Heart left ventricle (tissue), 16 donors: Measurements from ENCODE around the gene LYRM7. TPM values are rescaled to one million over a fixed set of nuclear protein-coding genes. Genes with fewer than 3 reads are reported as not detected.

Source experiments
- ATAC-seq, 4 donors: fragments of 200-7000 bp; cut with Tn5 transposase; one replicate each; pipeline ENCODE4 v1.9.1; 2020 to 2022; ENCODE audit warnings: moderate library complexity in 4 of 4, mild to moderate bottlenecking in 3 of 4, moderate number of reproducible peaks in 1 of 4
- DNase-seq, 5 donors: peaks; one replicate each; pipeline ENCODE4 v3.0.0-alpha.2; 2020
- H3K27ac ChIP-seq, 12 donors: fragments of 200-600 bp; sonication (generic) in 4 of 12; one replicate each; pipeline versions ENCODE4 v1.5.0 to v1.8.0; 2016 to 2022; ENCODE audit warnings: mild to moderate bottlenecking in 2 of 12
- H3K27me3 ChIP-seq, 9 donors: fragments of 200-600 bp; sonication (generic) in 2 of 9; one replicate each; pipeline versions ENCODE4 v1.5.1 to v1.8.0; 2016 to 2022; ENCODE audit warnings: mild to moderate bottlenecking in 3 of 9
- H3K36me3 ChIP-seq, 9 donors: fragments of 200-600 bp; sonication (generic) in 2 of 9; one replicate each; pipeline versions ENCODE4 v1.5.0 to v1.8.0; 2018 to 2022; ENCODE audit warnings: mild to moderate bottlenecking in 2 of 9
- H3K4me1 ChIP-seq, 12 donors: fragments of 200-600 bp; sonication (generic) in 4 of 12; one replicate each; pipeline versions ENCODE4 v1.5.0 to v1.8.0; 2016 to 2022; ENCODE audit warnings: mild to moderate bottlenecking in 3 of 12
- H3K4me3 ChIP-seq, 12 donors: fragments of 200-600 bp; sonication (generic) in 4 of 12; one replicate each; pipeline versions ENCODE4 v1.5.0 to v1.8.0; 2017 to 2022; ENCODE audit warnings: mild to moderate bottlenecking in 9 of 12, moderate library complexity in 4 of 12
- H3K9me3 ChIP-seq, 12 donors: fragments of 200-600 bp; sonication (generic) in 4 of 12; one replicate each; pipeline versions ENCODE4 v1.5.0 to v1.8.0; 2016 to 2022; ENCODE audit warnings: mild to moderate bottlenecking in 1 of 12
- POLR2A ChIP-seq, 2 donors: fragments of 450-650 bp; IDR thresholded peaks; one replicate each; pipeline ENCODE4 v1.6.1; 2017; ENCODE audit warnings: antibody characterized with exemption in 2 of 2, mild to moderate bottlenecking in 2 of 2, moderate library complexity in 2 of 2
- WGBS, 4 donors: extraction: QIAGEN DNeasy Blood & Tissue Kit in 2 of 4; methylation state at CpG; one replicate each; pipeline versions ENCODE4 v1.1.5 to v1.1.7; 2013 to 2018; 5-methylcytosine and 5-hydroxymethylcytosine counted together
- intact Hi-C, 10 donors: fragments of 100-400 bp; cut with DNase I; formaldehyde crosslinking; loops; one replicate each; pipeline versions ENCODE4 v1.11.1 to v1.14.2; 2022
- polyA plus RNA-seq, 2 donors: library from polyadenylated mRNA; stranded (reverse); fragments of 200-250 nt; gene quantifications; one replicate each; pipeline ENCODE4 v1.2.3, GENCODE V29; 2013
- total RNA-seq, 9 donors: library from RNA; depleted of rRNA in 2 of 9; stranded (reverse); fragments of >200 nt in 2 of 9; fragmentation: NEBNext Ultra II Directional in 3 of 9; extraction: Animal tissue kit (Norgen Biotek cat#: 25700) in 3 of 9; gene quantifications; one replicate each; pipeline versions ENCODE4 v1.1.0 to v1.2.4, GENCODE V29; 2016 to 2023
- TF ChIP-seq, protein P1 (sequence below), 12 donors: fragments of 200-600 bp; sonication (generic) in 4 of 12; IDR thresholded peaks; one replicate each; pipeline versions ENCODE4 v1.5.0 to v1.8.0; 2018 to 2022; ENCODE audit warnings: antibody characterized with exemption in 12 of 12, mild to moderate bottlenecking in 5 of 12
- donor health status: ischemic (EF 13 %, LVEDD 7.1; RV severe dilation, severe dysfunction).
- donor health status: healthy with polysubstance abuse.
- donor health status: DM: no; HTN: yes; CAD: no.
- donor health status: DM: no; HTN: no; CAD: no.
- donor health status: ischemic (EF 25% LVEDD 6.9; RV normal size, moderate dysfunction).
- donor health status: ischemic (EF 25% LVEDD 5.7; RV mildly dilated, moderate dysfunction).
- donor health status: healthy.
- donor health status: DM: yes; HTN: yes; CAD: no.
- donor health status: ischemic (EF 35%, LVEDD 5.7; RV mildly dilated, moderate dysfunction).
- donor health status: nonischemic (EF 11% LVEDD 7.7; RV severe dilation, severe dysfunction).
- donor health status: DM: yes; HTN: yes; CAD: no.
- donor health status: PGD.
- donor health status: ischemic (EF 29% LVEDD 5.4; RV normal size, mild dysfunction).
- donor health status: nonischemic (EF 23%, LVEDD 6.1; RV moderate dilation, normal function).

The LYRM7 gene
- total and polyA plus RNA-seq, 11 donors: 11.8 to 27.1 (median 20.0) TPM

DNA sequence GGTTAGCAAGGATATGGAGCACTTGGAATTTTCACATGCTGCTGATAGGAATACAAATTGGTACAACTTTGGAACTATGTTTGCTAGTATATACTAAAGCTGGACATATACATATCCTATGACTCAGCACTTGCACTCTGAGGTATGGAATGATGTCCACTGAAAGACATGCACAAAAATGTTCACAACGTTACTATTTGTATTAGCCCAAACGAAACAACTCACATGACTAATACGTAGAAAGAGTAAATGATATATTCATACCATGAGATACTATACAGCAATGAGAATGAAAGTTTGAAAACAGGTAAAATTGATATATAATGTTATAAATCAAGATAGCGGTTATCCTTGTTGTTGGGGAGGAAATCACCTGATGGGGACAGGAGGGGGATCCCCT is 47.6 kb downstream of the LYRM7 start:
- Histone ChIP-seq H3K27me3 (no peaks in the 10 kb centered on the region), H3K36me3 (no peaks in the 10 kb centered on the region), H3K27ac (no peak overlapping the region), H3K4me3 (no peak overlapping the region), H3K4me1 (peaks cover 0 to 19% (median 0%) of the 10 kb centered on the region in 12 donors), H3K9me3 (no peaks in the 10 kb centered on the region)
- TF ChIP-seq, protein P1, sequence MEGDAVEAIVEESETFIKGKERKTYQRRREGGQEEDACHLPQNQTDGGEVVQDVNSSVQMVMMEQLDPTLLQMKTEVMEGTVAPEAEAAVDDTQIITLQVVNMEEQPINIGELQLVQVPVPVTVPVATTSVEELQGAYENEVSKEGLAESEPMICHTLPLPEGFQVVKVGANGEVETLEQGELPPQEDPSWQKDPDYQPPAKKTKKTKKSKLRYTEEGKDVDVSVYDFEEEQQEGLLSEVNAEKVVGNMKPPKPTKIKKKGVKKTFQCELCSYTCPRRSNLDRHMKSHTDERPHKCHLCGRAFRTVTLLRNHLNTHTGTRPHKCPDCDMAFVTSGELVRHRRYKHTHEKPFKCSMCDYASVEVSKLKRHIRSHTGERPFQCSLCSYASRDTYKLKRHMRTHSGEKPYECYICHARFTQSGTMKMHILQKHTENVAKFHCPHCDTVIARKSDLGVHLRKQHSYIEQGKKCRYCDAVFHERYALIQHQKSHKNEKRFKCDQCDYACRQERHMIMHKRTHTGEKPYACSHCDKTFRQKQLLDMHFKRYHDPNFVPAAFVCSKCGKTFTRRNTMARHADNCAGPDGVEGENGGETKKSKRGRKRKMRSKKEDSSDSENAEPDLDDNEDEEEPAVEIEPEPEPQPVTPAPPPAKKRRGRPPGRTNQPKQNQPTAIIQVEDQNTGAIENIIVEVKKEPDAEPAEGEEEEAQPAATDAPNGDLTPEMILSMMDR (IDR thresholded peaks at IDR 0.05): no peak
- no peak for TF ChIP-seq POLR2A (IDR thresholded peaks at IDR 0.05)
- DNase-seq (no peak), ATAC-seq (no peak)
- intact Hi-C loops: no loop called here
- 75 to 88% (median 82%) methylated on average over 4 of the region's 4 CpGs for WGBS, 4 donors

DNA sequence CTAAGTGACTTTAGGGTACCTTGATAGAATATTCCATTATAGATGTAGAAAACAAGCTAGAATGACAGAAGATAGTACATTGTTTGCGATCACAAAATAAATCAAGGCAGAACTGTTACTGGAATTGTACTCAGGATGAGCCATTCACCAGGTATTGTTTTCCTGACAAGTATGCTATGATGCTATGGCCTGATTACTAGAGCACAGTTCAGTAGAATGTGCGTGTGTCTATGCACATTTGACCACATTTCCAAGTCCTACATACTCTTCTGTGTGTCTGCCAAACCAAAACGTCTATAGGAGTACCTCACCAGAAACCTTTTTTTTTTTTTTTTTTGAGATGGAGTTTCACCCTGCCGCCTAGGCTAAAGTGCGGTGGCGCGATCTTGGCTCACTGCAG is 49.8 kb downstream of the LYRM7 start:
- Histone ChIP-seq H3K4me3 (no peak overlapping the region), H3K27me3 (no peaks in the 10 kb centered on the region), H3K9me3 (no peaks in the 10 kb centered on the region), H3K36me3 (no peaks in the 10 kb centered on the region), H3K27ac (no peak overlapping the region), H3K4me1 (peaks cover 0 to 41% (median 0%) of the 10 kb centered on the region in 12 donors)
- TF ChIP-seq, protein P1 (IDR thresholded peaks at IDR 0.05): no peak
- no peak for TF ChIP-seq POLR2A (IDR thresholded peaks at IDR 0.05)
- intact Hi-C loops: no loop called here
- ATAC-seq: no peak
- no peak for DNase-seq
- WGBS, 4 donors: 89 to 95% (median 90%) methylated on average over 7 of the region's 7 CpGs

DNA sequence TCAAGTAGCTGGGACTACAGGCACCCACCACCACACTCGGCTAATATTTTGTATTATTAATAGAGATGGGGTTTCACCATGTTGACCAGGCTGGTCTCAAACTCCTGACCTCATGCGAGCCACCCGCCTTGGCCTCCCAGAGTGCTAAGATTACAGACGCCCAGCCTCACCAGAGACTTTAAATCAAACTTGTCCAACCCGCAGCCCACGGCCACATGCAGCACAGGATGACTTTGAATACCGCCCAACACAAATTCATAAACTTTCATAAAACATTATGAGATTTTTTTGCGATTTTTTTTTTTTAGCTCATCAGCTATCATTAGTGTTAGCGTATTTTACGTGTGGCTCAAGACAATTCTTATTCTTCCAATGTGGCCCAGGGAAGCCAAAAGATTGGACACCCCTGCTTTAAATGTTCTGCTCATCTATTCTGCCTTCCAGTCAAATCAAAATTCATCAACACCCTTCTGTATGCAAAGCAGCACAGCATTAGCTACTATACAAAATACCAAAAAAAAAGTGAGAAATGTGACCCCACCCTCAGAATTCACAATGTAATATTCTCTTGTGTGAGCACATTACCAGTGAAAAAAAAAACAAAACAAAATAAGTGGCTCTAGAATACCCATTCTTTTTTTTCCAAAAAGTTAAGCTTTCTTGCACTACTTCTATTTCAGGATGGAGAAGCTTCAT is 50.4 kb downstream of the LYRM7 start:
- H3K4me1 ChIP-seq: peaks cover 0 to 47% (median 0%) of the 10 kb centered on the region in 12 donors
- WGBS, 4 donors: 90 to 96% (median 94%) methylated on average over 10 of the region's 10 CpGs
- no peak overlapping the region for H3K27ac ChIP-seq
- TF ChIP-seq, protein P1 (IDR thresholded peaks at IDR 0.05): no peak
- no peak for TF ChIP-seq POLR2A (IDR thresholded peaks at IDR 0.05)
- no peaks in the 10 kb centered on the region for H3K27me3 ChIP-seq
- H3K9me3 ChIP-seq: no peaks in the 10 kb centered on the region
- ATAC-seq (no peak), DNase-seq (no peak)
- no peaks in the 10 kb centered on the region for H3K36me3 ChIP-seq
- intact Hi-C loops: no loop called here
- no peak overlapping the region for H3K4me3 ChIP-seq

DNA sequence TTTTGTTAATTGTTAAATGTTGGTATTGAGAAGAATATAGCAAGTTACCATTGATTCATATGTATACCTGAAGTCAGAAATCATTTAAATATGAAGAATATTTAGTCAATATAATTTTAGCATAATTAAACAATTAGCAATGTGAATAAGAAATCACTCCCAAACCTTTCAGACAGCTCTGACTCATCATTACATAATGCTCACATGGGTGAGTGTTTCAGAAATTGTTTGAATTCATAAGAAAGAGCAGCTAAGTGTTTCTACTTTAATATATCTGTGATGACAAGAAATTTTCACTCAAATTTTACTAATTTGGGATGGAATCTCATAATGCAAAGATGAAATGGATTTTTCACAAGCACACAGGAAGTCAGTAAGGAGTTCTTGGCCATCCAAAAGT is 51.1 kb downstream of the LYRM7 start:
- ATAC-seq: no peak
- Histone ChIP-seq H3K27ac (no peak overlapping the region), H3K4me3 (no peak overlapping the region), H3K4me1 (peaks cover 0 to 47% (median 0%) of the 10 kb centered on the region in 12 donors), H3K27me3 (no peaks in the 10 kb centered on the region), H3K9me3 (no peaks in the 10 kb centered on the region), H3K36me3 (no peaks in the 10 kb centered on the region)
- DNase-seq: no peak
- intact Hi-C loops: no loop called here
- TF ChIP-seq POLR2A (IDR thresholded peaks at IDR 0.05): no peak
- TF ChIP-seq, protein P1 (IDR thresholded peaks at IDR 0.05): no peak
